ENCODE results near the gene KNCN.

The KNCN gene

GRCh38 chr1:46551597-46552095, at the start of gene KNCN:
KNCN (minus strand) TSS chr1:46551647; CDS start chr1:46551215, 432 bp downstream.
- no peak for FAIRE-seq

GRCh38 chr1:46599059-46599970, 47.9 kb upstream of the KNCN start:
- no peak for FAIRE-seq

- FAIRE-seq: no peak
Observed at GRCh38 chr1:46596846-46597245, 45.4 kb upstream of the KNCN start.

- no peak for FAIRE-seq
Observed at GRCh38 chr1:46596036-46596435, 44.6 kb upstream of the KNCN start.

GRCh38 chr1:46595127-46595526, 43.7 kb upstream of the KNCN start:
- no peak for FAIRE-seq

- no peak for FAIRE-seq
Observed at GRCh38 chr1:46594063-46594462, 42.6 kb upstream of the KNCN start.

GRCh38 chr1:46592823-46593222, 41.4 kb upstream of the KNCN start:
- FAIRE-seq: no peak

GRCh38 chr1:46589529-46589928, 38.1 kb upstream of the KNCN start:
- FAIRE-seq: no peak

GRCh38 chr1:46587069-46587468, 35.6 kb upstream of the KNCN start:
- no peak for FAIRE-seq

- no peak for FAIRE-seq
Observed at GRCh38 chr1:46585312-46585938, 34.0 kb upstream of the KNCN start.

GRCh38 chr1:46583494-46583893, 32.0 kb upstream of the KNCN start:
- no peak for FAIRE-seq

GRCh38 chr1:46582972-46583371, 31.5 kb upstream of the KNCN start:
- no peak for FAIRE-seq

GRCh38 chr1:46581681-46582455, 30.4 kb upstream of the KNCN start:
- FAIRE-seq: no peak

GRCh38 chr1:46580140-46580903, 28.9 kb upstream of the KNCN start:
- no peak for FAIRE-seq

GRCh38 chr1:46577671-46578070, 26.2 kb upstream of the KNCN start:
- FAIRE-seq: no peak

- no peak for FAIRE-seq
Observed at GRCh38 chr1:46576596-46576995, 25.1 kb upstream of the KNCN start.

GRCh38 chr1:46575778-46576177, 24.3 kb upstream of the KNCN start:
- no peak for FAIRE-seq

- FAIRE-seq: no peak
Observed at GRCh38 chr1:46575300-46575699, 23.9 kb upstream of the KNCN start.

- FAIRE-seq: no peak
Observed at GRCh38 chr1:46571691-46572225, 20.3 kb upstream of the KNCN start.

- no peak for FAIRE-seq
Observed at GRCh38 chr1:46569884-46570725, 18.7 kb upstream of the KNCN start.

GRCh38 chr1:46569116-46569515, 17.7 kb upstream of the KNCN start:
- no peak for FAIRE-seq
